ENCODE measurements around the gene TRIM54.

The TRIM54 gene

GRCh38 chr2:27237341-27237945 lies 44.8 kb upstream of the TRIM54 start:
- Histone ChIP-seq H3K27me3 (ENCODE audit: insufficient read depth, low read length) (no peaks in the 10 kb centered on the region), H3K4me3 (ENCODE audit: low read depth, low read length) (no peak overlapping the region), H4K12ac (ENCODE audit: low read depth, low read length) (no peak overlapping the region), H2AFZ (ENCODE audit: insufficient read depth, low read length, poor library complexity) (no peak overlapping the region), H2BK5ac (ENCODE audit: low read depth, low read length, poor library complexity) (no peak overlapping the region), H3K9ac (ENCODE audit: low read length) (no peak overlapping the region), H3K27ac (ENCODE audit: low read depth, low read length) (no peak overlapping the region), H3K79me1 (ENCODE audit: low read length) (no peaks in the 10 kb centered on the region), H4K8ac (ENCODE audit: low read depth, low read length) (no peak overlapping the region), H2BK12ac (ENCODE audit: low read length) (no peak overlapping the region), H3K4me2 (ENCODE audit: low read length) (no peak overlapping the region), H3K9me3 (ENCODE audit: insufficient read depth, low read depth, low read length) (peaks cover 8% of the 10 kb centered on the region), H3K18ac (ENCODE audit: low read length) (no peak overlapping the region), H3K23ac (ENCODE audit: low read length) (no peak overlapping the region), H2AK5ac (ENCODE audit: low read length) (no peak overlapping the region), H3K36me3 (ENCODE audit: control insufficient read depth in 1 of 2, insufficient read depth in 2 of 2, low read length in 2 of 2) (peaks cover 93 to 94% of the 10 kb centered on the region in 2 experiments), H3K4me1 (ENCODE audit: control insufficient read depth in 1 of 2, insufficient read depth in 2 of 2, low read length in 2 of 2) (no peaks in the 10 kb centered on the region), H3K14ac (ENCODE audit: low read length) (no peak overlapping the region), H3K79me2 (ENCODE audit: control insufficient read depth, insufficient read depth, low read length, poor library complexity) (no peaks in the 10 kb centered on the region), H4K91ac (ENCODE audit: low read depth, low read length) (no peak overlapping the region), H2BK120ac (ENCODE audit: insufficient read depth, low read length, poor library complexity) (no peak overlapping the region), H3K4ac (ENCODE audit: low read depth, low read length) (no peak overlapping the region)
- WGBS (ENCODE audit: extremely low coverage, insufficient coverage, insufficient read length), result no CpG with 5 or more reads among the region's 15 CpGs
- DNase-seq, result no peak

- Histone ChIP-seq H2BK120ac (ENCODE audit: insufficient read depth, low read length, poor library complexity) (no peak overlapping the region), H3K18ac (ENCODE audit: low read length) (no peak overlapping the region), H3K4me2 (ENCODE audit: low read length) (no peak overlapping the region), H4K8ac (ENCODE audit: low read depth, low read length) (no peak overlapping the region), H3K36me3 (ENCODE audit: control insufficient read depth in 1 of 2, insufficient read depth in 2 of 2, low read length in 2 of 2) (peaks cover 94% of the 10 kb centered on the region in 2 experiments), H3K79me2 (ENCODE audit: control insufficient read depth, insufficient read depth, low read length, poor library complexity) (no peaks in the 10 kb centered on the region), H3K4me1 (ENCODE audit: control insufficient read depth in 1 of 2, insufficient read depth in 2 of 2, low read length in 2 of 2) (no peaks in the 10 kb centered on the region), H3K27me3 (ENCODE audit: insufficient read depth, low read length) (no peaks in the 10 kb centered on the region), H2BK12ac (ENCODE audit: low read length) (no peak overlapping the region), H3K27ac (ENCODE audit: low read depth, low read length) (no peak overlapping the region), H3K14ac (ENCODE audit: low read length) (no peak overlapping the region), H2AK5ac (ENCODE audit: low read length) (no peak overlapping the region), H4K91ac (ENCODE audit: low read depth, low read length) (no peak overlapping the region), H3K4me3 (ENCODE audit: low read depth, low read length) (no peak overlapping the region), H4K12ac (ENCODE audit: low read depth, low read length) (no peak overlapping the region), H2AFZ (ENCODE audit: insufficient read depth, low read length, poor library complexity) (no peak overlapping the region), H3K9ac (ENCODE audit: low read length) (no peak overlapping the region), H3K4ac (ENCODE audit: low read depth, low read length) (no peak overlapping the region), H3K9me3 (ENCODE audit: insufficient read depth, low read depth, low read length) (peaks cover 9% of the 10 kb centered on the region), H2BK5ac (ENCODE audit: low read depth, low read length, poor library complexity) (no peak overlapping the region), H3K23ac (ENCODE audit: low read length) (no peak overlapping the region), H3K79me1 (ENCODE audit: low read length) (no peaks in the 10 kb centered on the region)
- no peak for DNase-seq
- WGBS (ENCODE audit: extremely low coverage, insufficient coverage, insufficient read length), result no CpG with 5 or more reads among the region's 8 CpGs
These were observed 43.3 kb upstream of the TRIM54 start for GRCh38 chr2:27238976-27239375.

- peaks cover 85 to 92% of the 10 kb centered on the region in 2 experiments for H3K36me3 ChIP-seq (ENCODE audit: control insufficient read depth in 1 of 2, insufficient read depth in 2 of 2, low read length in 2 of 2)
- H2BK5ac ChIP-seq (ENCODE audit: low read depth, low read length, poor library complexity), result no peak overlapping the region
- DNase-seq, result no peak
- no peak overlapping the region for H2BK12ac ChIP-seq (ENCODE audit: low read length)
- H4K8ac ChIP-seq (ENCODE audit: low read depth, low read length), result no peak overlapping the region
- H3K14ac ChIP-seq (ENCODE audit: low read length), result no peak overlapping the region
- H3K4me3 ChIP-seq (ENCODE audit: low read depth, low read length), result no peak overlapping the region
- no peak overlapping the region for H2BK120ac ChIP-seq (ENCODE audit: insufficient read depth, low read length, poor library complexity)
- no CpG with 5 or more reads among the region's 9 CpGs for WGBS (ENCODE audit: extremely low coverage, insufficient coverage, insufficient read length)
- no peak overlapping the region for H3K4me2 ChIP-seq (ENCODE audit: low read length)
- H3K79me2 ChIP-seq (ENCODE audit: control insufficient read depth, insufficient read depth, low read length, poor library complexity), result no peaks in the 10 kb centered on the region
- H3K18ac ChIP-seq (ENCODE audit: low read length), result no peak overlapping the region
- no peak overlapping the region for H3K23ac ChIP-seq (ENCODE audit: low read length)
- no peaks in the 10 kb centered on the region for H3K4me1 ChIP-seq (ENCODE audit: control insufficient read depth in 1 of 2, insufficient read depth in 2 of 2, low read length in 2 of 2)
- peaks cover 9% of the 10 kb centered on the region for H3K9me3 ChIP-seq (ENCODE audit: insufficient read depth, low read depth, low read length)
- H3K4ac ChIP-seq (ENCODE audit: low read depth, low read length), result no peak overlapping the region
- no peak overlapping the region for H2AK5ac ChIP-seq (ENCODE audit: low read length)
- H3K9ac ChIP-seq (ENCODE audit: low read length), result no peak overlapping the region
- H4K91ac ChIP-seq (ENCODE audit: low read depth, low read length), result no peak overlapping the region
- H3K27me3 ChIP-seq (ENCODE audit: insufficient read depth, low read length), result no peaks in the 10 kb centered on the region
- H3K27ac ChIP-seq (ENCODE audit: low read depth, low read length), result no peak overlapping the region
- H2AFZ ChIP-seq (ENCODE audit: insufficient read depth, low read length, poor library complexity), result no peak overlapping the region
- H3K79me1 ChIP-seq (ENCODE audit: low read length), result no peaks in the 10 kb centered on the region
- no peak overlapping the region for H4K12ac ChIP-seq (ENCODE audit: low read depth, low read length)
These were observed 41.8 kb upstream of the TRIM54 start for GRCh38 chr2:27240406-27240805.

- no peak overlapping the region for H3K14ac ChIP-seq (ENCODE audit: low read length)
- H3K27me3 ChIP-seq (ENCODE audit: insufficient read depth, low read length), result no peaks in the 10 kb centered on the region
- H3K4me2 ChIP-seq (ENCODE audit: low read length), result no peak overlapping the region
- H3K9me3 ChIP-seq (ENCODE audit: insufficient read depth, low read depth, low read length), result peaks cover 7% of the 10 kb centered on the region
- no peak overlapping the region for H2BK12ac ChIP-seq (ENCODE audit: low read length)
- no peak overlapping the region for H3K18ac ChIP-seq (ENCODE audit: low read length)
- no peak overlapping the region for H3K23ac ChIP-seq (ENCODE audit: low read length)
- H3K27ac ChIP-seq (ENCODE audit: low read depth, low read length), result no peak overlapping the region
- H3K36me3 ChIP-seq (ENCODE audit: control insufficient read depth in 1 of 2, insufficient read depth in 2 of 2, low read length in 2 of 2), result peaks cover 72 to 79% of the 10 kb centered on the region in 2 experiments
- no peak overlapping the region for H2BK120ac ChIP-seq (ENCODE audit: insufficient read depth, low read length, poor library complexity)
- H2AK5ac ChIP-seq (ENCODE audit: low read length), result no peak overlapping the region
- no peak overlapping the region for H3K4ac ChIP-seq (ENCODE audit: low read depth, low read length)
- WGBS (ENCODE audit: extremely low coverage, insufficient coverage, insufficient read length), result no CpG with 5 or more reads among the region's 24 CpGs
- H4K91ac ChIP-seq (ENCODE audit: low read depth, low read length), result no peak overlapping the region
- no peak overlapping the region for H2AFZ ChIP-seq (ENCODE audit: insufficient read depth, low read length, poor library complexity)
- no peaks in the 10 kb centered on the region for H3K79me2 ChIP-seq (ENCODE audit: control insufficient read depth, insufficient read depth, low read length, poor library complexity)
- no peak overlapping the region for H4K8ac ChIP-seq (ENCODE audit: low read depth, low read length)
- H3K4me3 ChIP-seq (ENCODE audit: low read depth, low read length), result no peak overlapping the region
- H3K9ac ChIP-seq (ENCODE audit: low read length), result no peak overlapping the region
- H3K79me1 ChIP-seq (ENCODE audit: low read length), result no peaks in the 10 kb centered on the region
- no peak overlapping the region for H4K12ac ChIP-seq (ENCODE audit: low read depth, low read length)
- no peaks in the 10 kb centered on the region for H3K4me1 ChIP-seq (ENCODE audit: control insufficient read depth in 1 of 2, insufficient read depth in 2 of 2, low read length in 2 of 2)
- DNase-seq, result no peak
- H2BK5ac ChIP-seq (ENCODE audit: low read depth, low read length, poor library complexity), result no peak overlapping the region
These were observed 40.2 kb upstream of the TRIM54 start for GRCh38 chr2:27241761-27242613.
